B cell (primary cell): Measurements from ENCODE around the gene FBN1.

Experiments
- CTCF ChIP-seq: fragments of 200-600 bp; IDR thresholded peaks from one replicate; pipeline ENCODE4 v1.8.0; 2022; ENCODE audit warnings: antibody characterized with exemption, mild to moderate bottlenecking
- EZH2 ChIP-seq: IDR thresholded peaks from 2 replicates; pipeline ENCODE4 v1.6.1; 2012; ENCODE audit warnings: borderline replicate concordance, low read depth, mild to moderate bottlenecking, moderate library complexity, low read length; ENCODE audit not compliant: insufficient read depth, poor library complexity, severe bottlenecking

DNA sequence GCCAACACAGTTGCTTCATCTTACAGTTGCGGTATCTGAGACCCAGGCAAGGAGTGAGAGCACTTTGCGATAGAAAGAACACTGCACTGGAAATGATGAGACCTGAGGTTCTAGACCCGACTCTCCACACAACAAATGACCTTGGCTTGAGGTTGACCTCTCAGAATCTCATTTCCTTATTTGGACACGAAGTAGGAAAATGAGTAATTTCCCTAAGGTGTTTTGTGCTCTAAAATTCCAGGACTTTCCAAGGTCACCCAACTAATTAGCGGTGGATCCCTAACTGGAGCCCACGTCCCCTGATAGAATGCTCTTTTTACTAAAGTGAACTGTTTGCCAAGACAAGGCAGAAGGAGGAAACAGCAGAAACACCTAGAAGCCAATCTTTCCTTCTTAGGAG lies 26.7 kb upstream of the FBN1 start:
- no peak for TF ChIP-seq CTCF
- no peak for TF ChIP-seq EZH2
